ENCODE measurements around the gene MTRF1L. TPM values are rescaled to one million over a fixed set of nuclear protein-coding genes. Genes with fewer than 3 reads are reported as not detected.

MTRF1L gene
- total RNA-seq, 2 donors from 2014 or later, result 17.3 to 18.7 TPM

GRCh38 chr6:152978058-152978457 is 24.5 kb downstream of the MTRF1L start:
- H3K27me3 ChIP-seq (ENCODE audit: control insufficient read depth, insufficient read depth, low read length, poor library complexity, severe bottlenecking), result no peaks in the 10 kb centered on the region
- peaks cover 73% of the 10 kb centered on the region for H3K36me3 ChIP-seq (ENCODE audit: control insufficient read depth, insufficient read depth, low read length)
- Mint-ChIP-seq H3K27ac (peak overlapping the region; percentile 68), H3K36me3 (ENCODE audit: low read depth) (peaks cover 37% of the 10 kb centered on the region), H3K4me1 (peaks cover 52% of the 10 kb centered on the region), H3K27me3 (ENCODE audit: insufficient read depth) (no peaks in the 10 kb centered on the region), H3K4me3 (no peak overlapping the region), H3K9me3 (no peaks in the 10 kb centered on the region)
- peaks cover 3% of the 10 kb centered on the region for H3K4me1 ChIP-seq (ENCODE audit: control insufficient read depth, insufficient read depth, low read length)
- H3K9me3 ChIP-seq (ENCODE audit: control insufficient read depth, low read length), result no peaks in the 10 kb centered on the region
- no peak for DNase-seq
- H3K27ac ChIP-seq (ENCODE audit: low read depth, low read length), result no peak overlapping the region
- peak overlapping the region; percentile 95 for H3K4me3 ChIP-seq (ENCODE audit: low read length)
- 98 to 100% methylated on average over 2 of the region's 3 CpGs for WGBS, 2 experiments (ENCODE audit: insufficient coverage in 1 of 2, insufficient read length in 1 of 2)
- H3K9ac ChIP-seq (ENCODE audit: extremely low read depth, low read length, poor library complexity, severe bottlenecking), result no peak overlapping the region
- TF ChIP-seq CTCF (conservative IDR thresholded peaks at IDR 0.05), result no peak

- no peak for TF ChIP-seq CTCF (conservative IDR thresholded peaks at IDR 0.05)
- Mint-ChIP-seq H3K9me3 (no peaks in the 10 kb centered on the region), H3K4me1 (peaks cover 52% of the 10 kb centered on the region), H3K27ac (peak overlapping the region; percentile 68), H3K27me3 (ENCODE audit: insufficient read depth) (no peaks in the 10 kb centered on the region), H3K36me3 (ENCODE audit: low read depth) (peaks cover 42% of the 10 kb centered on the region), H3K4me3 (no peak overlapping the region)
- Histone ChIP-seq H3K36me3 (ENCODE audit: control insufficient read depth, insufficient read depth, low read length) (peaks cover 78% of the 10 kb centered on the region), H3K9ac (ENCODE audit: extremely low read depth, low read length, poor library complexity, severe bottlenecking) (no peak overlapping the region), H3K9me3 (ENCODE audit: control insufficient read depth, low read length) (no peaks in the 10 kb centered on the region), H3K27ac (ENCODE audit: low read depth, low read length) (no peak overlapping the region), H3K27me3 (ENCODE audit: control insufficient read depth, insufficient read depth, low read length, poor library complexity, severe bottlenecking) (no peaks in the 10 kb centered on the region), H3K4me1 (ENCODE audit: control insufficient read depth, insufficient read depth, low read length) (peaks cover 3% of the 10 kb centered on the region), H3K4me3 (ENCODE audit: low read length) (peak overlapping the region; percentile 68)
- DNase-seq, result no peak
These were observed 25.0 kb downstream of the MTRF1L start for GRCh38 chr6:152977556-152977955.

GRCh38 chr6:152976749-152977148 is 25.8 kb downstream of the MTRF1L start:
- WGBS, 2 experiments (ENCODE audit: insufficient coverage in 1 of 2, insufficient read length in 1 of 2), result 93 to 100% methylated on average over 1 of the region's 1 CpG
- Mint-ChIP-seq H3K4me3 (peak overlapping the region; percentile 8), H3K36me3 (ENCODE audit: low read depth) (peaks cover 48% of the 10 kb centered on the region), H3K4me1 (peaks cover 52% of the 10 kb centered on the region), H3K27ac (peak overlapping the region; percentile 40), H3K9me3 (no peaks in the 10 kb centered on the region), H3K27me3 (ENCODE audit: insufficient read depth) (no peaks in the 10 kb centered on the region)
- Histone ChIP-seq H3K4me3 (ENCODE audit: low read length) (peak overlapping the region; percentile 68), H3K9ac (ENCODE audit: extremely low read depth, low read length, poor library complexity, severe bottlenecking) (no peak overlapping the region), H3K9me3 (ENCODE audit: control insufficient read depth, low read length) (no peaks in the 10 kb centered on the region), H3K36me3 (ENCODE audit: control insufficient read depth, insufficient read depth, low read length) (peaks cover 86% of the 10 kb centered on the region), H3K27ac (ENCODE audit: low read depth, low read length) (no peak overlapping the region), H3K4me1 (ENCODE audit: control insufficient read depth, insufficient read depth, low read length) (peaks cover 3% of the 10 kb centered on the region), H3K27me3 (ENCODE audit: control insufficient read depth, insufficient read depth, low read length, poor library complexity, severe bottlenecking) (no peaks in the 10 kb centered on the region)
- DNase-seq, result no peak
- TF ChIP-seq CTCF (conservative IDR thresholded peaks at IDR 0.05), result no peak

Measured in endodermal cell (in vitro differentiated cells).